Measurements from ENCODE around the gene CATSPER4.
A peak's percentile ranks its signal among the peaks of the same experiment; 100 is the strongest.

The CATSPER4 gene

GRCh38 chr1:26169198-26169554, 21.2 kb upstream of the CATSPER4 start:
- Histone ChIP-seq H2BK15ac (ENCODE audit: low read length) (no peak overlapping the region), H2BK5ac (ENCODE audit: low read length) (peak overlapping the region; percentile 99), H2BK120ac (ENCODE audit: low read depth, low read length) (no peak overlapping the region), H3K4me2 (ENCODE audit: insufficient read depth, low read length, poor library complexity, severe bottlenecking) (peak overlapping the region; percentile 98), H3K18ac (ENCODE audit: low read length) (no peak overlapping the region), H3K9ac (ENCODE audit: low read depth, low read length, poor library complexity) (no peak overlapping the region), H3K4ac (ENCODE audit: low read length) (no peak overlapping the region), H3K23ac (ENCODE audit: low read depth, low read length, poor library complexity) (no peak overlapping the region), H3K27me3 (ENCODE audit: control insufficient read depth in 3 of 3, insufficient read depth in 3 of 3, low read depth in 1 of 3, low read length in 3 of 3) (peaks cover 0 to 3% (median 0%) of the 10 kb centered on the region in 3 experiments), H2BK12ac (ENCODE audit: low read length) (no peak overlapping the region), H3K36me3 (replicated peaks in 1 of 2; ENCODE audit: control insufficient read depth in 2 of 2, insufficient read depth in 2 of 2, low read length in 2 of 2) (peaks cover 7 to 11% of the 10 kb centered on the region in 2 donors), H4K8ac (ENCODE audit: low read depth, low read length) (no peak overlapping the region), H3K4me3 (ENCODE audit: low read length in 2 of 2) (peak overlapping the region in 1 of 2 donors; percentile 70), H4K91ac (ENCODE audit: low read depth, low read length, poor library complexity) (no peak overlapping the region), H3K4me1 (ENCODE audit: control insufficient read depth in 2 of 2, insufficient read depth in 1 of 2, low read depth in 1 of 2, low read length in 2 of 2) (peaks cover 28 to 46% of the 10 kb centered on the region in 2 donors), H2AFZ (ENCODE audit: low read length) (peak overlapping the region; percentile 97), H3K79me1 (ENCODE audit: low read depth, low read length) (peaks cover 8% of the 10 kb centered on the region), H3K9me3 (replicated peaks in 1 of 2; ENCODE audit: control insufficient read depth in 2 of 2, insufficient read depth in 1 of 2, low read depth in 1 of 2, low read length in 2 of 2) (no peaks in the 10 kb centered on the region), H3K14ac (ENCODE audit: low read length) (no peak overlapping the region), H2AK5ac (ENCODE audit: low read depth, low read length) (peak overlapping the region; percentile 0), H3K27ac (replicated peaks; ENCODE audit: low read length) (peak overlapping the region; percentile 53)
- WGBS, 2 donors (ENCODE audit: extremely low coverage in 2 of 2, insufficient read length in 2 of 2, insufficient replicate concordance in 1 of 2) = no CpG with 5 or more reads among the region's 4 CpGs
- DNase-seq (ENCODE audit: low spot score) = no peak

GRCh38 chr1:26169669-26170471, 20.5 kb upstream of the CATSPER4 start, which contains the start of gene ZNF593:
Gene ZNF593 (plus strand): TSS chr1:26169908. CDS start chr1:26169984, 76 bp downstream.
- WGBS, 2 donors (ENCODE audit: extremely low coverage in 2 of 2, insufficient read length in 2 of 2, insufficient replicate concordance in 1 of 2) = no CpG with 5 or more reads among the region's 76 CpGs

GRCh38 chr1:26170472-26170821, 20.0 kb upstream of the CATSPER4 start:
- DNase-seq (ENCODE audit: low spot score) = no peak
- H3K36me3 ChIP-seq (replicated peaks in 1 of 2; ENCODE audit: control insufficient read depth in 2 of 2, insufficient read depth in 2 of 2, low read length in 2 of 2) = peaks cover 7 to 11% of the 10 kb centered on the region in 2 donors
- H2AK5ac ChIP-seq (ENCODE audit: low read depth, low read length) = peak overlapping the region; percentile 86
- H3K9me3 ChIP-seq (replicated peaks in 1 of 2; ENCODE audit: control insufficient read depth in 2 of 2, insufficient read depth in 1 of 2, low read depth in 1 of 2, low read length in 2 of 2) = no peaks in the 10 kb centered on the region
- no peak overlapping the region for H2BK5ac ChIP-seq (ENCODE audit: low read length)
- no peak overlapping the region for H3K4ac ChIP-seq (ENCODE audit: low read length)
- no peak overlapping the region for H4K91ac ChIP-seq (ENCODE audit: low read depth, low read length, poor library complexity)
- no peak overlapping the region for H2BK120ac ChIP-seq (ENCODE audit: low read depth, low read length)
- peaks cover 0 to 3% (median 0%) of the 10 kb centered on the region in 3 experiments for H3K27me3 ChIP-seq (ENCODE audit: control insufficient read depth in 3 of 3, insufficient read depth in 3 of 3, low read depth in 1 of 3, low read length in 3 of 3)
- H3K23ac ChIP-seq (ENCODE audit: low read depth, low read length, poor library complexity) = no peak overlapping the region
- no CpG with 5 or more reads among the region's 9 CpGs for WGBS, 2 donors (ENCODE audit: extremely low coverage in 2 of 2, insufficient read length in 2 of 2, insufficient replicate concordance in 1 of 2)
- H4K8ac ChIP-seq (ENCODE audit: low read depth, low read length) = no peak overlapping the region
- no peak overlapping the region for H3K18ac ChIP-seq (ENCODE audit: low read length)
- H3K14ac ChIP-seq (ENCODE audit: low read length) = no peak overlapping the region
- peak overlapping the region; percentile 98 for H3K4me2 ChIP-seq (ENCODE audit: insufficient read depth, low read length, poor library complexity, severe bottlenecking)
- no peak overlapping the region for H2BK12ac ChIP-seq (ENCODE audit: low read length)
- peak overlapping the region; percentile 70 to 87 for H3K4me3 ChIP-seq (ENCODE audit: low read length in 2 of 2)
- no peak overlapping the region for H3K27ac ChIP-seq (replicated peaks; ENCODE audit: low read length)
- peaks cover 8% of the 10 kb centered on the region for H3K79me1 ChIP-seq (ENCODE audit: low read depth, low read length)
- peak overlapping the region; percentile 97 for H2AFZ ChIP-seq (ENCODE audit: low read length)
- H3K9ac ChIP-seq (ENCODE audit: low read depth, low read length, poor library complexity) = no peak overlapping the region
- H3K4me1 ChIP-seq (ENCODE audit: control insufficient read depth in 2 of 2, insufficient read depth in 1 of 2, low read depth in 1 of 2, low read length in 2 of 2) = peaks cover 23 to 36% of the 10 kb centered on the region in 2 donors
- H2BK15ac ChIP-seq (ENCODE audit: low read length) = no peak overlapping the region

More at GRCh38 chr1:26169669-26170471, 20.5 kb upstream of the CATSPER4 start, which contains the start of gene ZNF593:
- Histone ChIP-seq H3K23ac (ENCODE audit: low read depth, low read length, poor library complexity) (peak within 1 kb of the TSS; percentile 98), H3K27ac (replicated peaks; ENCODE audit: low read length) (peak within 1 kb of the TSS; percentile 53), H2BK120ac (ENCODE audit: low read depth, low read length) (no peak within 1 kb of the TSS), H3K18ac (ENCODE audit: low read length) (peak within 1 kb of the TSS; percentile 95), H3K14ac (ENCODE audit: low read length) (peak within 1 kb of the TSS; percentile 98), H3K27me3 (ENCODE audit: control insufficient read depth in 3 of 3, insufficient read depth in 3 of 3, low read depth in 1 of 3, low read length in 3 of 3) (peaks cover 0 to 3% (median 0%) of the 10 kb centered on the region in 3 experiments), H3K4me1 (ENCODE audit: control insufficient read depth in 2 of 2, insufficient read depth in 1 of 2, low read depth in 1 of 2, low read length in 2 of 2) (peaks cover 24 to 42% of the 10 kb centered on the region in 2 donors), H3K4me3 (ENCODE audit: low read length in 2 of 2) (peak within 1 kb of the TSS; percentile 70 to 87), H4K8ac (ENCODE audit: low read depth, low read length) (no peak within 1 kb of the TSS), H2BK15ac (ENCODE audit: low read length) (peak within 1 kb of the TSS; percentile 38), H3K9me3 (replicated peaks in 1 of 2; ENCODE audit: control insufficient read depth in 2 of 2, insufficient read depth in 1 of 2, low read depth in 1 of 2, low read length in 2 of 2) (no peaks in the 10 kb centered on the region), H2BK5ac (ENCODE audit: low read length) (peak within 1 kb of the TSS; percentile 99), H3K36me3 (replicated peaks in 1 of 2; ENCODE audit: control insufficient read depth in 2 of 2, insufficient read depth in 2 of 2, low read length in 2 of 2) (peaks cover 7 to 11% of the 10 kb centered on the region in 2 donors), H3K79me1 (ENCODE audit: low read depth, low read length) (peaks cover 8% of the 10 kb centered on the region), H3K4me2 (ENCODE audit: insufficient read depth, low read length, poor library complexity, severe bottlenecking) (peak within 1 kb of the TSS; percentile 98), H2BK12ac (ENCODE audit: low read length) (peak within 1 kb of the TSS; percentile 59), H3K9ac (ENCODE audit: low read depth, low read length, poor library complexity) (peak within 1 kb of the TSS; percentile 82), H2AK5ac (ENCODE audit: low read depth, low read length) (peak within 1 kb of the TSS; percentile 86), H2AFZ (ENCODE audit: low read length) (peak within 1 kb of the TSS; percentile 97), H3K4ac (ENCODE audit: low read length) (no peak within 1 kb of the TSS), H4K91ac (ENCODE audit: low read depth, low read length, poor library complexity) (no peak within 1 kb of the TSS)
- DNase-seq (ENCODE audit: low spot score) = peak; percentile 82
